ENCODE measurements around the gene HTR7. TPM values are rescaled to one million over a fixed set of nuclear protein-coding genes. Genes with fewer than 3 reads are reported as not detected.
A peak's percentile ranks its signal among the peaks of the same experiment; 100 is the strongest.

Gene HTR7
- total RNA-seq, 1 donor: 0.86 TPM

DNA sequence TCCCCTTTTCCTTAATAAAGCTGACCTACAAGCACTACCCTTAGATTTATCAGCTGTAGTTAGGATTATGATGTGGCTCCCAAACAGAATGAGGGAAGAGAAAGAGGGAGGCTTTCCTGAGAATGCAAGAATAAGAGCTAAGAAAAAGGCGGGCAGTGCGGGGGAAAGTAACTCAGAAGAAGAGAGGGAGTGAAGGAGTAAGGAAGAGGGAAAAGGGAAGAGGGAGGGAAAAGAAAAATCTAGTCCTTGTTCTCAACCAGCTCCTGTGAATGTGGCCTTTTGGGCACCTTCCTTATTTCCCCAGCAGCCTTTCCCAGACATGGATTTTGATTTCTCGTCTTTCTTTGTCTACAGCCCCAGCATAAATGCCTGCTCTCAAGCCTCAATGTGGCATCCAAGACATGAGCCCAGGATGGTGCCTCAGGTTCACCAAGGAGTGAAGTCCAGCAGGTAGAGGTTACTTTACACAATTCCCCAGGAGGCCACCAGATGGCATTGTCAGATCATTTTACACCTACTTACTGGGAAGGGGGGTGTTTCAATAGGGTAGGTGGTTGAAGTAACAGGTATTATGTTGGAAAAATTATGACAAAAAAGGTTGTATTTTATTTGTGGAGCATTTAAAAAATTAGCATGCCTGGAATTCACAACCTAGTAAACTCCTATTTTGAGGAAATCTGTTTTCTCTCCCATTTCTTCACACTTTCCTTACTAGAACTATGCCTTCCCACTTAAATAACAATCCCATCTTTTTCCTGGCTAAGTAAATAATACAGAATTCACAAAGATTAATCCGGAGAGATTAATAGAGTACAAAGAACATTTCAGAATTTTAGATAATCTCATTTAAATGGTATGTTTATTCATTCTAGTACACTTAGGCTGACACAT, 106.5 kb downstream of the HTR7 start:
- TF ChIP-seq, protein P1, sequence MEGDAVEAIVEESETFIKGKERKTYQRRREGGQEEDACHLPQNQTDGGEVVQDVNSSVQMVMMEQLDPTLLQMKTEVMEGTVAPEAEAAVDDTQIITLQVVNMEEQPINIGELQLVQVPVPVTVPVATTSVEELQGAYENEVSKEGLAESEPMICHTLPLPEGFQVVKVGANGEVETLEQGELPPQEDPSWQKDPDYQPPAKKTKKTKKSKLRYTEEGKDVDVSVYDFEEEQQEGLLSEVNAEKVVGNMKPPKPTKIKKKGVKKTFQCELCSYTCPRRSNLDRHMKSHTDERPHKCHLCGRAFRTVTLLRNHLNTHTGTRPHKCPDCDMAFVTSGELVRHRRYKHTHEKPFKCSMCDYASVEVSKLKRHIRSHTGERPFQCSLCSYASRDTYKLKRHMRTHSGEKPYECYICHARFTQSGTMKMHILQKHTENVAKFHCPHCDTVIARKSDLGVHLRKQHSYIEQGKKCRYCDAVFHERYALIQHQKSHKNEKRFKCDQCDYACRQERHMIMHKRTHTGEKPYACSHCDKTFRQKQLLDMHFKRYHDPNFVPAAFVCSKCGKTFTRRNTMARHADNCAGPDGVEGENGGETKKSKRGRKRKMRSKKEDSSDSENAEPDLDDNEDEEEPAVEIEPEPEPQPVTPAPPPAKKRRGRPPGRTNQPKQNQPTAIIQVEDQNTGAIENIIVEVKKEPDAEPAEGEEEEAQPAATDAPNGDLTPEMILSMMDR (IDR thresholded peaks at IDR 0.05; ENCODE audit: insufficient read depth, low read depth, low read length): peak; percentile 79
- H3K4me3 ChIP-seq (ENCODE audit: low read depth, low read length): no peak overlapping the region
- peak; percentile 53 for DNase-seq (ENCODE audit: low read depth)

DNA sequence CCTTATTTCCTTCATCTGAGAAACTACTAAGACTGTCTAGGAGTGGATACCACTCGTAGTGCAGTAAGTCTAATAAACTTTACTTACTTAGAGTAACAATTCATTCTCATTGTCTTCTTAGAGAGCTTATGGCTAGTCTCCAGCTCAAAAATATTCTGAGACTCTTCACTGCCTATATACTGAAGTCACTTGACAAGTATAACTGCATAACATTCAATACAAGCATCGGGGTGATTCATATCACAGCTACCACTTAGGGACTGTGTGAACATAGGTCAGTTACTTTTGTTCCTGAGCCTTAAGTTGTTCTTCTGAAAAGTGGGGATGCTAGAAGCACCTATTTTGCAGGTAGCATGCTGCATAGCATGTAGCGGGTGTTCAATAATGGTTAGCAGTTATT, 111.0 kb downstream of the HTR7 start:
- DNase-seq (ENCODE audit: low read depth): no peak
- TF ChIP-seq, protein P1 (IDR thresholded peaks at IDR 0.05; ENCODE audit: insufficient read depth, low read depth, low read length): no peak
- H3K4me3 ChIP-seq (ENCODE audit: low read depth, low read length): no peak overlapping the region

DNA sequence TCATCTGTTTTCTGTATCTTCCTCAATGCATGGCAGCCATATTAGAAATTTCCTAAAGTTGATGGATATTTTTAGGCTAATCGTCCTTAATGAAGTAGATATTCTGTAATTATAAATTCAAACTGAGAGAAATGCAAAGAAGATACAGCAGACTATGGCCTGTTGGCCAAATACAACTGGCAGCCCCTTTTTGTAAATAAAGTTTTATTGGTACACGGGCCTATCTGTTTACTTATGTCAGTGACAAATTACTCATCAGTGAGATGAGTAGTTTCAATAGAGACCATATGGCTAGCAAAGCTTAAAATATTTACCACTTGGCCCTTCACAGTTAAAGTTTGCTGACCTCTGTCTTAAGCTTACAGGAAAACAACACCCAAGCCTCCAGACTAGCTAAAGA, 112.3 kb downstream of the HTR7 start:
- TF ChIP-seq, protein P1 (IDR thresholded peaks at IDR 0.05; ENCODE audit: insufficient read depth, low read depth, low read length): no peak
- DNase-seq (ENCODE audit: low read depth): peak; percentile 8

DNA sequence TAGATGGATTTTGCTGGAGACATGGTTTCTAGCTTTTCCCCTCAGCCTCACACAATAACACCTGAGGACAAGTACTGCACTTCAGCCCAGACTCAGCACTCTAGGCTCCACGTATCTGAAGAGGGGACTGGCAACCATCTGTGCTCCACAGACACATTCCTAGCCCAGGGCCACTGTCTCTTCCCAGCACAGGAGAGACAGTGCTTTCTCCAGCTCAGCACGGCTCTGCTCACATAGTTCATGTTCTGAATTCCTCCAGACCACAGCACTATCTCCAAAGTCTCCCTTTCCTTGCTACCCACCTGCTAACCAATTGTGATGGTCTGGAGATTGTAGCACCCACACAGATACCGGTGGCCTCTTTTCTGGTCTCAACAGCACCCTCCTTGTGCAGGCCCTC, 114.5 kb downstream of the HTR7 start:
- TF ChIP-seq, protein P1 (IDR thresholded peaks at IDR 0.05; ENCODE audit: insufficient read depth, low read depth, low read length): no peak
- H3K4me3 ChIP-seq (ENCODE audit: low read depth, low read length): no peak overlapping the region
- peak; percentile 10 for DNase-seq (ENCODE audit: low read depth)

More for the DNA sequence above, 112.3 kb downstream of the HTR7 start:
- no peak overlapping the region for H3K4me3 ChIP-seq (ENCODE audit: low read depth, low read length)

DNA sequence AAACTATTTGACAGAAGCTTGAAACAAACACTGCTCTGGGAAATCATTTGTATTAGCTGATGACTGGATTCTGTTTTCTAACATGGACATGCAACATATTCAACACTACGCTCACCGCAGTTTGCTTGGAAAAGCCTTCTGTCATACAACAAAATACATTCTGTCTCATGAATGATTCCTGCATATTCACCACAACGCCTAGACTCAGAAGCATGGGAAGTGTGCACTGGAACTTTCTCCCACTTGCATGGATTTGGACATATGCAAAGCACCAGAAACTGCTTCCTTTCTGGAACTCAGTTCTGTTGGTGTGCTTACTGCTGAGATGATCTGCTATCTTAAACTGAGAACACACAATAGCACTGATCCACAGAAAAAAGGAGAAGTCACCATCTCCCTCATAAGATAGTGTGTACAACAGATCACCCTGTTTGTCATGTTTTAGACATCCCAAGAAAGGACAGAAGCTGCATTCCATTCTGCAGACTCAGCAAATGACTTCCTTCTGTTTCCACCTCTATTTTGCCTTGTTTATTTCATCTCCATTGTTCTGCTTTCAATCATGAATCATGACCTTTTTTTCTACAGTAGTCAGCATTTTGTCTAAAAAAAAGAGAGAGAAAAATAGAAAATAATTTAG, 115.8 kb downstream of the HTR7 start:
- no peak overlapping the region for H3K4me3 ChIP-seq (ENCODE audit: low read depth, low read length)
- TF ChIP-seq, protein P1 (IDR thresholded peaks at IDR 0.05; ENCODE audit: insufficient read depth, low read depth, low read length): no peak
- no peak for DNase-seq (ENCODE audit: low read depth)

DNA sequence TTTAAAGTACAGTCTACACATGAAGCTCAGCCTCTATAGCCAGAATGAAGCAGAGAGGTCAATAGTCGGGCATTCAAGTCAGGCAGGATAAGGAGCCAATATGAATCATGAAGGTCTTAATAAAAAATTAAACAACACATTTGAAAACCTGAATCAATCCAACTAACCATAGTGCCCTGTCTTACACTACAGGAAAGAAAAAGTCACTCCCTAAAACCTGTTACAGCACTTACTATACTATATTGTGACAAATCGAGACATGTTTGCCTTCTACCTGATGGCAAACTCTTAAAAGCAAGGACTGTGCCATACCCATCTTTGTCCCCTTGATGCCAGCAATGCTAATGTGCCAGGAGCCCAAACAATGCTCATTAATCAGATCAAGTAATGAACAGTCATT, 117.6 kb downstream of the HTR7 start:
- no peak for DNase-seq (ENCODE audit: low read depth)
- TF ChIP-seq, protein P1 (IDR thresholded peaks at IDR 0.05; ENCODE audit: insufficient read depth, low read depth, low read length): no peak
- no peak overlapping the region for H3K4me3 ChIP-seq (ENCODE audit: low read depth, low read length)
